Bronchial epithelial cell (primary cell): Measurements from ENCODE around the gene PROSER3. TPM values are rescaled to one million over a fixed set of nuclear protein-coding genes. Genes with fewer than 3 reads are reported as not detected.

Experiments used
- DNase-seq: peaks from one replicate; pipeline ENCODE4 v3.0.0-alpha.2; 2010; ENCODE audit warnings: low read depth
- FAIRE-seq: peaks from 2 replicates; lab custom pipeline; 2011; peaks lifted over from hg19 to GRCh38; lab: Jason Lieb, UNC
- H3K27me3 ChIP-seq: 2 replicates; pipeline ENCODE4 v1.5.1; 2011; ENCODE audit warnings: low read length; ENCODE audit not compliant: control insufficient read depth, insufficient read depth
- H3K36me3 ChIP-seq: 2 replicates; pipeline ENCODE4 v1.5.1; 2011; ENCODE audit warnings: low read length; ENCODE audit not compliant: control insufficient read depth, insufficient read depth
- H3K4me3 ChIP-seq: 2 replicates; pipeline ENCODE4 v1.5.1; 2011; ENCODE audit warnings: mild to moderate bottlenecking, low read depth, low read length, control low read depth
- total RNA-seq: library from RNA; depleted of rRNA; stranded (reverse); fragments of >200 nt; gene quantifications from 2 replicates; pipeline ENCODE4 v1.2.1, GENCODE V29; 2014
- TF ChIP-seq, protein P1 (sequence below): IDR thresholded peaks from 2 replicates; pipeline ENCODE4 v1.5.1; 2011; ENCODE audit warnings: mild to moderate bottlenecking, moderate library complexity, low read length, control low read depth, inconsistent platforms; ENCODE audit not compliant: insufficient read depth, severe bottlenecking

The PROSER3 gene
- total RNA-seq, 1 donor from 2014 or later = 1.3 TPM

GRCh38 chr19:35816262-35816661 lies 58.3 kb downstream of the PROSER3 start:
- H3K36me3 ChIP-seq = no peaks in the 10 kb centered on the region
- H3K27me3 ChIP-seq = peaks cover 2% of the 10 kb centered on the region
- TF ChIP-seq, protein P1, sequence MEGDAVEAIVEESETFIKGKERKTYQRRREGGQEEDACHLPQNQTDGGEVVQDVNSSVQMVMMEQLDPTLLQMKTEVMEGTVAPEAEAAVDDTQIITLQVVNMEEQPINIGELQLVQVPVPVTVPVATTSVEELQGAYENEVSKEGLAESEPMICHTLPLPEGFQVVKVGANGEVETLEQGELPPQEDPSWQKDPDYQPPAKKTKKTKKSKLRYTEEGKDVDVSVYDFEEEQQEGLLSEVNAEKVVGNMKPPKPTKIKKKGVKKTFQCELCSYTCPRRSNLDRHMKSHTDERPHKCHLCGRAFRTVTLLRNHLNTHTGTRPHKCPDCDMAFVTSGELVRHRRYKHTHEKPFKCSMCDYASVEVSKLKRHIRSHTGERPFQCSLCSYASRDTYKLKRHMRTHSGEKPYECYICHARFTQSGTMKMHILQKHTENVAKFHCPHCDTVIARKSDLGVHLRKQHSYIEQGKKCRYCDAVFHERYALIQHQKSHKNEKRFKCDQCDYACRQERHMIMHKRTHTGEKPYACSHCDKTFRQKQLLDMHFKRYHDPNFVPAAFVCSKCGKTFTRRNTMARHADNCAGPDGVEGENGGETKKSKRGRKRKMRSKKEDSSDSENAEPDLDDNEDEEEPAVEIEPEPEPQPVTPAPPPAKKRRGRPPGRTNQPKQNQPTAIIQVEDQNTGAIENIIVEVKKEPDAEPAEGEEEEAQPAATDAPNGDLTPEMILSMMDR = no peak
- FAIRE-seq (no peak), DNase-seq (no peak)
- H3K4me3 ChIP-seq = no peak overlapping the region

- DNase-seq (no peak), FAIRE-seq (no peak)
- H3K4me3 ChIP-seq = no peak overlapping the region
- TF ChIP-seq, protein P1 = no peak
- no peaks in the 10 kb centered on the region for H3K36me3 ChIP-seq
- H3K27me3 ChIP-seq = peaks cover 2% of the 10 kb centered on the region
Observed at GRCh38 chr19:35816846-35817245, 58.9 kb downstream of the PROSER3 start.

- Histone ChIP-seq H3K36me3 (no peaks in the 10 kb centered on the region), H3K27me3 (peaks cover 2% of the 10 kb centered on the region), H3K4me3 (no peak overlapping the region)
- FAIRE-seq (no peak), DNase-seq (no peak)
- TF ChIP-seq, protein P1 = no peak
Observed at GRCh38 chr19:35818445-35818844, 60.5 kb downstream of the PROSER3 start.

Other genes starting within 250 kb of the PROSER3 start
- gene DMKN, start 244.5 kb upstream of the PROSER3 start, total RNA-seq = 97.4 and 269 TPM in 2 replicates
- 9.5 and 107 TPM in 2 replicates for gene SBSN, start 229.9 kb upstream of the PROSER3 start, total RNA-seq
- gene GAPDHS, start 224.7 kb upstream of the PROSER3 start, total RNA-seq = not detected in 2 replicates
- gene TMEM147, start 212.6 kb upstream of the PROSER3 start, total RNA-seq = 136 and 163 TPM in 2 replicates
- not detected in 2 replicates for gene ATP4A, start 194.5 kb upstream of the PROSER3 start, total RNA-seq
- gene PMIS2, start 172.0 kb upstream of the PROSER3 start, total RNA-seq = not detected in 2 replicates
- gene HAUS5, start 145.4 kb upstream of the PROSER3 start, total RNA-seq = 3.9 and 4.2 TPM in 2 replicates
- 33.4 and 37.8 TPM in 2 replicates for gene RBM42, start 129.1 kb upstream of the PROSER3 start, total RNA-seq
- gene ETV2, start 116.4 kb upstream of the PROSER3 start, total RNA-seq = under 0.01 and 0.38 TPM in 2 replicates
- 217 and 224 TPM in 2 replicates for gene COX6B1, start 109.9 kb upstream of the PROSER3 start, total RNA-seq
- 0.38 TPM in 1 of 2 replicates, not detected in the other for gene UPK1A, start 91.7 kb upstream of the PROSER3 start, total RNA-seq
- gene ZBTB32, start 53.6 kb upstream of the PROSER3 start, total RNA-seq = not detected in 2 replicates
- 3.4 and 7.0 TPM in 2 replicates for gene KMT2B, start 40.2 kb upstream of the PROSER3 start, total RNA-seq
- 0.13 and 0.26 TPM in 2 replicates for gene IGFLR1, start 15.7 kb upstream of the PROSER3 start, total RNA-seq
- gene U2AF1L4, start 12.8 kb upstream of the PROSER3 start, total RNA-seq = 14.7 and 17.5 TPM in 2 replicates
- gene PSENEN, start 12.5 kb upstream of the PROSER3 start, total RNA-seq = 7.9 and 21.5 TPM in 2 replicates
- 5.3 and 7.0 TPM in 2 replicates for gene LIN37, start 9.6 kb upstream of the PROSER3 start, total RNA-seq
- gene HSPB6, start 1.1 kb upstream of the PROSER3 start, total RNA-seq = 0.13 and 1.3 TPM in 2 replicates
- gene ARHGAP33, start 17.4 kb downstream of the PROSER3 start, total RNA-seq = under 0.01 TPM in 1 of 2 replicates, not detected in the other
- not detected in 2 replicates for gene PRODH2, start 54.7 kb downstream of the PROSER3 start, total RNA-seq
- gene NPHS1, start 94.3 kb downstream of the PROSER3 start, total RNA-seq = not detected in 2 replicates
- not detected in 2 replicates for gene KIRREL2, start 98.7 kb downstream of the PROSER3 start, total RNA-seq
- gene APLP1, start 110.4 kb downstream of the PROSER3 start, total RNA-seq = 0.26 and 0.51 TPM in 2 replicates
- gene NFKBID, start 142.4 kb downstream of the PROSER3 start, total RNA-seq = 1.6 and 1.7 TPM in 2 replicates
- 1.3 TPM in 1 of 2 replicates, not detected in the other for gene HCST, start 144.4 kb downstream of the PROSER3 start, total RNA-seq
- not detected in 2 replicates for gene TYROBP, start 150.1 kb downstream of the PROSER3 start, total RNA-seq
- 0.79 and 1.3 TPM in 2 replicates for gene LRFN3, start 178.2 kb downstream of the PROSER3 start, total RNA-seq
- gene SDHAF1, start 237.0 kb downstream of the PROSER3 start, total RNA-seq = 17.5 and 25.3 TPM in 2 replicates